ENCODE data around the gene TMPRSS9.
"Not testable (repeated sequence)": the region's sequence is repeated elsewhere in the genome, so short reads cannot be mapped to it uniquely, and the experiment has no call there.

The TMPRSS9 gene

DNA sequence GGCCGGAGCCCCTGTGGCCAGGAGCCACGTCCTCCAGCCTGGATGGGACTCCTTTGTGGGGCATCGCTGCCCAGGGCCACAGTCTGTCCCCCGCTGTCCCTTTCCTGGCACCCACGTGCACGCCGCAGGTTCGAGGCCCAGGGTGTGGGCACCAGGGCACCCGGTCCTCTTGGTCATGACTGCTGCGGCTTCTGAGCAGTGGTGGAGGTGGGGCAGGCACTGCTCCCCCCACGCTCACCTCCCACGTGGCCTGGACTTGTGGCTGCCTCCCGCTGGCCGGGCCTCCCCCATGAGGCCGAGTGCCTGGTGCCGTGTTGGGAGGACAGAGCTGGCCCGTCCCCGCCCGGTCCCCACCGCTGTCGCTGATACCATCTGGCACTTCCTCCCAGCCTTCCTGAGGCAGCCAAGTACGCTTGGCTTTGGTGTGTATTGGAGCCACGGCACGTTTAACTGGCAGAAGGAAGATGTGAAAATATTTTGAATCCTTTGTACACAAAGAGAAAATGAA is 18.8 kb upstream of the TMPRSS9 start:
- DNase-seq (ENCODE audit: low read depth in 3 of 3, low spot score in 1 of 3), result no peak

DNA sequence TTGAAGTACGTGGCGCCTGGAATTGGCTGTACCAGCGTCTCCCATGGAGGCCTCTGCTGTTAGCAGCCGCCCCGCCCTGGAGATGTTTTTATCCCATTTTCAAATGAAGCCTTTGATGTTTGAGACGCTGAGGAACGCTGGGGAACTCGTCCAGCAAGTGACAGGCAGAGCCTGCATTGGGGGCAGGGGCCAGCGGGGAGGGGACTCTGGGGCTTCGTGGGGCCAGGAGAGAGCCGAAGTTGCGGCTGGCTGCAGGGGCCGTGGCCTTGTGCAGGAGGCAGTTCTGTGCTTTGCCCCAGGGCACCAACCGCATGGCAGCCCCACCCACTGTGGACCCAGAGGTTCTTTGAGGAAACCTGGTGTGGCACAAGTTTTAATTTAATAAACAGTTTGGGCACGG is 18.1 kb upstream of the TMPRSS9 start:
- no peak for DNase-seq (ENCODE audit: low read depth in 3 of 3, low spot score in 1 of 3)

DNA sequence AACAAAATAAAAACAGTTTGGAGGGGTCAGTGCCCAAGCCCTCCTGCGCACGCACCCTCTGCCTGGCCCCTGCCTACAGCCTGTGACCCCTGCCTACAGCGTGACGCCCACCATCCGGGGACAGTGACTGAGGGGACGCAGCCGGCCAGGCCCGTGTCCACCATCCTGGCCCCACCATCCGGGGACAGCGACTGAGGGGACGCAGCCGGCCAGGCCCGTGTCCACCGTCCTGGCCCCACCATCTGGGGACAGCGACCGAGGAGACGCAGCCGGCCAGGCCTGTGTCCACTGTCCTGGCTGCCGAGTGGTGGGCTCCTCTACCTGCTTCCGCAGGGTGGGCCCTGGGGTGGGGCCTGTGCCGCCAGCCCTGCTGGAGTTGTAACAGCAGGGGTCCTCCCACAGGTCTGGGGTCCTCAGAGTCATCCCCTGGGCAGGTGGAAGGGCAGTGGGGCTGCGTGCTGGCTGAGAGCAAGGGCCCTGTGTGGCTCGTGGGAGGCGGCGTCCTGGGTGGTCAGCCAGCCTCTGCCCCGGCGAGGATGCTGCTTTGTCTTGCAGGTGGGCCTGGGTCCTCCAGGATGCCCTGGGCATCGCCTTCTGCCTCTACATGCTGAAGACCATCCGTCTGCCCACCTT is 17.3 kb upstream of the TMPRSS9 start:
- no peak for DNase-seq (ENCODE audit: low read depth in 3 of 3, low spot score in 1 of 3)

DNA sequence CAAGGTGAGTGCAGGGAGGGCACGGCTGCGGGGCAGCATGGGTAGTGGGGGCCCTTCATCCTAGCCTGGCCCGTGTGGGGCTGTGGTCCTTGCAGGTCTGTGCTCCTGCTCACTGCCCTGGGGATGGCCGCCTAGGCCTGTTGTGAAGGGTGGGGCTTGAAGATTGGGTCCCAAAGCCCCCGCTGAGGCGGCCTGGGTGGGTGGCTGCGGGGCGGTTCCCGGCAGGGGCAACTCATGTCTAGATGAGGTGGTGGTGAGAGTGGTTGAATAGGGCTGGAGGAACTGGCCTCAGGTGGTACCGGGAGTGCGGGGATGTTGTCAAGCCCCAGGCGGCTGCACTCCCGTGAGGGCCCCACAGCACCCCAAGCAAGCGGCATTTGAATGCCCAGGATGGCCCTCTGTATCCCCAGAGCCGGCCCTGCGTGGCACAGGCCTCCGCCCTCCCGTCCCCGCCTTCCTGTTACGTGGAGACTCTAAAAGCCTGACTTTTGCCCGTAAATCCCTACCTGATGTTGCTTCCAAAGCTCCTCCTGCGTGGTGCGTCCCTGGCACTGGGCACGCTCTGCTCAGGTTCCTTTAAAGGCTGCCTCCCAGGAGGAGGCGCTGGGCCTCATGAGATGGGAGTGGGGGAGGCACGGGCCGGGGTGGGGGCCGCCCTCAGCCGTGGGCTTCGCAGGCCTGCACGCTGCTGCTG is 16.6 kb upstream of the TMPRSS9 start:
- DNase-seq (ENCODE audit: low read depth in 3 of 3, low spot score in 1 of 3), result no peak

DNA sequence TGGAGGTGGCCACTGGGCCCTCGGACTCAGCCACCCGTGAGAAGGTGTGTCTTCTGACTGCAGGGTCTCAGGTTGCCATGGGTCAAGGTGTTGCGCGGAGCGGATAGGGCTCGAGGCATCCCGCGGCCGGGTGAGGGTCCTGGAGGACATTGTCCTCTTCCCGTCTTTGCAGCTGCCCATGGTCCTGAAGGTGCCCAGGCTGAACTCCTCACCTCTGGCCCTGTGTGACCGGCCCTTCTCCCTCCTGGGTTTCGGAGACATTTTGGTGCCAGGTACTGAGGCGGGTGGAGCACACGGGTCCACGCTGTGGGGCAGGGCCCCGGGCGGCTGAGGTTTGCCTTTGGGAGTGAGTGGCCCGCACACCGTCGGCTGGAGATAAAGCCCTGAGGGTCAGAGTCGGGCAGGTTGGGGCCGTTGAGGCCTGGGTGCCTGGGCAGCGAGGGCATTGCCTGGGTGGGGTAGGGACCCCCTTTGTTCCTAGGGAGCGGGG is 15.6 kb upstream of the TMPRSS9 start:
- no peak for DNase-seq (ENCODE audit: low read depth in 3 of 3, low spot score in 1 of 3)

DNA sequence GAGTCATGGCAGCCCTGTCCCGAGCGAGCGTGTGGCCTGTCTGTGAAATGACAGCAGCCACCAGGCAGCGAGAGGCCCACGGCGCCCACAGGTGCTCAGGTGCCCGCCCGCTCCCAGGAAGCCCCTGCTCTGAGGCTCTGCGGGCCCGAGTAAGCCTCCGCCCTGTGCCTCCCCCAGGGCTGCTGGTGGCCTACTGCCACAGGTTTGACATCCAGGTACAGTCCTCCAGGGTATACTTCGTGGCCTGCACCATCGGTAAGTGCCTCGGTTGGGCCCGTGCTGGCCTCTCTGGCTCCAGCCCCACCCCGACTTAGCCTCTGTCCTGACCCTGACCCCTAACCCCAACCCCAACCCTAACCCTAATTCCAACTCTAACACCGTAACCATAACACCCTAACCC is 15.0 kb upstream of the TMPRSS9 start:
- no peak for DNase-seq (ENCODE audit: low read depth in 3 of 3, low spot score in 1 of 3)

DNA sequence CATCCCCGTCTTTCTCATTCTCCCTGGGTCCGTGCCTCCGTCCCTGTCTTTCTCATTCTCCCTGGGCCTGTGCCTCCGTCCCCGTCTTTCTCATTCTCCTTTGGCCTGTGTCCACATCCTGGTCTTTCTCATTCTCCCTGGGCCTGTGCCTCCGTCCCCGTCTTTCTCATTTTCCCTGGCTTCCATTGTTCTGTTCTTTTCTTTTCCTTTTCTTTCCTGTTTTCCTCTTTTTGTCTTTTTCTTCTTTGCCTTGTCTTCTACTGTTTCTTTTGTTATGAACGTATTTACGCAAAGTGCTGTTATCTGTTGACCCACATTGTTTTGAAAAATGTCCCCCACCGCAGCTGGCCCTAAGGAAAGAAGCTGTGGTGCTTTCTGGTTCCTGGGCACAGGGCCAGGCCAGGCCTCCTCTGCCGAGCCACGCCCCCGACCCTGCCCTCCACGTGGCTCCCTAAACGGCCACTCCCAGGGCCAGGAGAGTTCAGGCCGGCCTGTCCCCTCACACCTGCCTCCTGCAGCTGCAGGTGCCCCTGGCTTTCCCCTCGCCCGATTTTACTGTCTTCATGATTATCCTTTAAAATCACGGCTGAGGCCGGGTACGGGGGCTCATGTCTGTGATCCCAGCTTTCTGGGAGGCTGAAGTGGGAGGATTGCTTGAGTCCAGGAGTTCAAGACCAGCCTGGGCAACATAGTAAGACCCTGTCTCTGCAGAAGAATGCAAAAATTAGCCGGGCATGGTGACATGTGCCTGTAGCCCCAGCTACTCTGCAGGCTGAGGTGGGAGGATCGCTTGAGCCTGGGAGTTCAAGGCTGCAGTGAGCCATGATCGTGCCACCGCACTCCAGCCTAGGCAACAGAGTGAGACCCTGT is 14.0 kb upstream of the TMPRSS9 start:
- no peak for DNase-seq (ENCODE audit: low read depth in 3 of 3, low spot score in 1 of 3)

DNA sequence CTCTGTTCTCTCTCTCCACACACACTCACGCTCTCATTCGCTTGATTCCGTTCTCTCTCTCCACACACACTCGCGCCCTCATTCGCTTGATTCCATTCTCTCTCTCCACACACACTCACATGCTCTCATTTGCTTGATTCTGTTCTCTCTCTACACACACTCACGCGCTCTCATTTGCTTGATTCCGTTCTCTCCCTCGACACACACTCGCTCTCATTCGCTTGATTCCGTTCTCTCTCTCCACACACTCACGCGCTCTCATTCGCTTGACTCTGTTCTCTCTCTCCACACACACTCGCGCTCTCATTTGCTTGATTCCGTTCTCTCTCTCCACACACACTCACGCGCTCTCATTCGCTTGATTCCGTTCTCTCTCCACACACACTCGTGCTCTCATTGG is 10.2 kb upstream of the TMPRSS9 start:
- DNase-seq (ENCODE audit: low read depth in 3 of 3, low spot score in 1 of 3), result not testable (repeated sequence)

DNA sequence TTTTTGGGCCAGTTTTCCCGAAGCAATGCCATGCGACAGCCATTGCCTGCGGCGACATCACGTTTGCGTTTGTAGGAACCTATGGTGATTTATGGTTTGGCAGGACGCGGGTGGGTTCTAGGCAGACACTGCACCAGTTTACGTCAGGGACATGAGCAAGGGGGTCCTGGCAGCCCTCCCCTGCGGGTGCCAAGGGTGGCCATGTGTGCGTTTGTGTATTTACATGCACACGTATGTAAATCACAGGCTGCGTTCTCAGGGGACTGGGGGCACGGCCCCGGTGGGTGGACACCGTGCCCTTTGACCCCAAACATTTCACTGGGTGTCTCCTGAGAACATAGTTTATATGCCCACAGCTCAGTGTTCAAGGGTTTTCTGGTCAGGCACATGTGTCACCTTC is 9.4 kb upstream of the TMPRSS9 start:
- no peak for DNase-seq (ENCODE audit: low read depth in 3 of 3, low spot score in 1 of 3)

DNA sequence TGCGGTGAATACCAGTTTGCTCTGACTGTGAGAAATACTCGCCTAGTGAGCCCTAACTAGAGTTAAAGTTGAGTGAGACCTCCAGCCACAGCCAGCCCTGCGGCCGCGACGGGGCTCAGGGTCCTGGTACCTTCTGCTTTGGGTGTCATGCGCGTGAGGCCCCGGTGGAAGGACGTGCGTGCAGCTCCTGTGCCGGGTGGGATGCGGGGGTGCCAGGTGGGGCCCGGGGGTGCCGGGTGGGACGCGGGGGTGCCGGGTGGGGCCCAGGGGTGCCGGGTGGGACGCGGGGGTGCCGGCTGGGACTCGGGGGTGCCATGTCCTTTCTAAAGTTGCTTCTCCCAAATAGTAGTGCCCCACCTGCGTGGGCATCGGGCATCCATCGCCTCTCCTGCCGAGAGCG is 8.5 kb upstream of the TMPRSS9 start:
- no peak for DNase-seq (ENCODE audit: low read depth in 3 of 3, low spot score in 1 of 3)

DNA sequence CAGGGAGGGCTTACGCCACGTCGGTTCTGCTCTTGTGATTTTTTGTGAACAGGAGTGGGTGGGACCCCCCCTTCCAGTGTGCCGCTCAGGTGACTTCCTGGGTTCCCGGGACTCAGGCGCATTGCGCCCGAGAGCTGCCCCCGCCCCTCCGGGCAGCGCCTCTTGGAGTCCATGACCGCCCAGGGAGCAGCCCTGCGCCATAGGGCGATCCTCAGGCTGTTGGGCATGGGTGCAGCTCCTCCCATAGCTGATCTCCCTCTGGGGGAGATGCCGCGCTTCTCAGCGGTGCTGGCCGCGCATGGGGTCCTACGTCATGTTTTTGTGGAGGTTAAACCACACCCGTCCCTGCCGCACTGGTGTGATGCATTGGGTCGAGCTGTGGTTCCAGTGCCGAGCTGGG is 7.9 kb upstream of the TMPRSS9 start:
- no peak for DNase-seq (ENCODE audit: low read depth in 3 of 3, low spot score in 1 of 3)

DNA sequence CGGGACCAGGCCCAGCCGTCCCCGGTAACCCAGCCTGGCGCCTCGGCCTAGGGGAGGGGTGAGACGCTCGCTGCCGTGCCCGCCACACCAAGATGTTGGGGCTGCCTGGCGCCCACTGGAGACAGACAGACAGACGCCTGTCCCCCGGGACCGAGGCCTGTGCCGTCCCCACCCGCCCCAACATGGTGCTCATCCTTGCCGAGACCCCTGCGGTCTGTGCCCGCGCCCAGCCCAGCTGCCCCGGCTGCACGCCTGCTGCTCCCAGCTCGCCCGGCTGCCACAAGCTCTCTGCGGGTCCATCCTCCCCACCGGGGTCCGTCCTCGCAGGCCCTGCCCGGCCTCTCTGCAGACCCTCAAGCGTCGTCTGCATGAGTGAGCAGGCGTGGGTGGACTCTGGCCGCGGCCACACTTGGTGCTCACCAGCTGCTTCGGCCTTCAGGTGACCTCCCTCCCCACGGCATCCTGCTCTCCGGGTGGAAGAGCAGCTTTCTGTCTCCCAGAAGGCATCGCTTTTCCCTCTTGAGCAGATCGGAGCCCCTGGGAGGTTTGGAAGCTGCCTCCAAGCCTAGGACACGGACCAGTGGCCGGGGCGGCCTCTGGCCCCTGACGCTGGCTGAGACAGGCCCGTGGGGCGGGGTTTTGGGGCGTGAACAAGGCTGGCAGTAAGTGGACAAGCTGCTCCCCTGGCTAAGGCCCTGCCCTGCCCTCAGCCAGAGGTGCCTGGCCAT is 6.7 kb upstream of the TMPRSS9 start:
- DNase-seq (ENCODE audit: low read depth in 3 of 3, low spot score in 1 of 3), result no peak

DNA sequence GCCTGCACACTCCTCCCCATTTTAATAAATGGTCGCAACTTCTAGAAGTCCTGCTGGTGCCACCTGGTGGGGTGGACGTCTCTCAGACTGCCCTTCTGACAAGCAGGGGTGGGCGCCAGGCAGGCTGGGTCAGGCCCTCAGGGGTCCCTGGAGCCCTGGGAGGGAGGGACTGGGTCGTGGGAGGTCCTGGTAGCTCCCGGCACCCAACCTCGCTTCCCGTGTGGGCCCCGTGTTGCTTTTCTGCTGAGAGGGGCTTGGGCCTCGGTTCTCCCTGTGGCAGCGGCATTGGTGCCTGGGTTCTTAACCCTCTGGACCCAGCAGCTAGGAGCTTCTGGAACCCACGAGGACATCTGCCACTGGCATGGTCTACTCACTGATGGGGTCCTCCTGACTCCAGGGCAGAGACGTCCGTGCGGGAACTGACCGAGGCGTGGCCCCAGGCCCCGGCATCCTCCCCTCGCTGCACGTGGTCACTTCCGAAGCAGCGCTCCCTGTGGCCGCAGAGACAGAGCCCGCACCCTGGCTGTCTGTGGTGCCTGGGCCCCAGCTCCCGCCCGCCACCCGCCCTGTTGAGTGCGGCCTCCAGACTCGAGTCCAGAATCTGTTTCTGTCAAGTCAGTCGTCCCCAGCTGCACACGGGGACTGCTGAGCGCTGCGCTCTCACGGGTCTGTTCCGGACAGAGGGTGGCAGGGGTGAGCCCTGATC is 6.0 kb upstream of the TMPRSS9 start:
- DNase-seq (ENCODE audit: low read depth in 3 of 3, low spot score in 1 of 3), result no peak

DNA sequence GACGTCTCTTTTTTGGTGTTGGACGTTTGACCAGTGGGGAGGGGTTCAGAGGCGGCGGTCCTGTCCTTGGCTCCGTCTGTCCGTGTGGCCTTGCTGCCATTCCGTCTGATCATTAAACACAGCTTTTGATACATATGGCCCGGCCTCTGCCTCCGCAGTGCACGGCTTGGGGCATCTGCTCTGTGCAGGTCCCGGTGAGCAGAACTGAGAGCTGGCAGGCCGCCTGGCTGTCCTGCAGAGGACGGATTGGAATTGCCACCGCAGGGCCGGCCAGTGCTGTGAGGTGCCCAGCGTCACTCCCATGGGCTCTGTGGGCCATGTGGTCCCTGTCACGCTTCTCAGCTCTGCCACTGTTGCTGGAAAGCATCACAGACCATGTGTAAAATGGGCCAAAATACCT is 5.4 kb upstream of the TMPRSS9 start:
- DNase-seq (ENCODE audit: low read depth in 3 of 3, low spot score in 1 of 3), result no peak

DNA sequence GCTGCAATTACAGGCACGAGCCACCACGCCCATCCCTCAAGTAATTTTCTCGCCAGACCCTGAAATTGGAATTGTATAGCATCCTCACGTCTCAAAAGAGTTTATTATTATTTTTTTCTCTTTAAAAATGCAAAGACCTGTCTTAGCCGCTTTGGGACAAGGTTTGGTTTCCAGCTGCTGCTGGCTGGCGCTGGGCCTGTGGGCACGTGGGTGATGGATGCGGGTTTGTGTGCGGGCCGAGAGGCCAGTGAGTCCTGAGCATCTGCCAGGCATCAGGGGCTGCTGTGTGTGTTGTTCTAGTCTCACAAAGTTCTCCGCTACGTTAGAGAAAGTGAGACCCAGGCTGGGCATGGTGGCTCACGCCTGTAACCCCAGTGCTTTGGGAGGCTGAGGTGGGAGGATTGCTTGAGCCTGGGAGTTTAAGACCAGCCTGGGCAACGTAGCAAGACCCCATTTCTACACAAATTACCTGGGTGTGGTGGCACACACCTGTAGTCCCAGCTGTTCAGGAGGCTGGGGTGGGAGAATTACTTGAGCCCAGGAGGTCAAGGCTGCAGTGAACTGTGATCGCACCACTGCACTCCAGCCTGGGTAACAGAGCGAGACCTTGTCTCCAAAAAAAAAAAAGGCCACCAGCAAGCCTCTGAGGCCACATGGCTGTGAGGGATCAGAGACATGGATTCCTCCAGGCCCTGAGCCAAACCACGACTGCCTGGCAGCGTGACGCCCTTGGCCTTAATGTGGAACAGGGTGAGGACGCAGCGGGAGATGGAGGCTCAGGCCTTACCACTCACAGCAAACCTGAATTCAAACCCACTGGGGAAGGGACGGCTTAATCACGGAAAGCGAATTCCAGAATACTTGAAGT is 4.7 kb upstream of the TMPRSS9 start:
- DNase-seq (ENCODE audit: low read depth in 3 of 3, low spot score in 1 of 3), result no peak

DNA sequence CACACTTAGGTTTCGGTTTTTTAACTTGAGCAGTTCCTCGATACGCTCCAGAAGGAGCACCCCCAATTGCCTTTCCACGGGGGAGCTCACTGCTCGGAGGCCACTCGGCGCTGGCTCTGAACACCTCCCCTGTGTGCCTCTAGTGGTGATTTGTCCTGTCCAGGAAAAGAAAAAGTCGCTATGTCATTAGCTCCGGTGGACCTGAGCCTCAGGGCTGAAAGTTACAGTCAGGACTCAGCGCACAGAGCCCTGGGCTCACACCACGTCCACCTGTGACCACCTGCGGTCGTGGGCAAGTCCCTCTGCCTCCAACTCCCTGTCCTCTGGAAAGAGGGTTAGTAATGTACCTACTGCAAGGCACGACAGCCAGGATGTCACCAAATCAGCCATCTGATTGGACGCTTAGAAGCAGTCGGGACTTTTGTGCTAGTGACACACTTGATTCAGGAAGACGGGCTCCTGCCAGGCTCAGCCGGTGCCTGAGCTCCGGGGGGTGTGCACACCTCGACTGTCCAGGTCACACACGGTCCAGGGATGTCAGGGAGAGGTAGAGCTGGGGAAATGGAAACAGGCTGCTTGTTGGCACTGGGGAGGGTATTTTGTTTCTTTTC is 3.9 kb upstream of the TMPRSS9 start:
- DNase-seq (ENCODE audit: low read depth in 3 of 3, low spot score in 1 of 3), result no peak

DNA sequence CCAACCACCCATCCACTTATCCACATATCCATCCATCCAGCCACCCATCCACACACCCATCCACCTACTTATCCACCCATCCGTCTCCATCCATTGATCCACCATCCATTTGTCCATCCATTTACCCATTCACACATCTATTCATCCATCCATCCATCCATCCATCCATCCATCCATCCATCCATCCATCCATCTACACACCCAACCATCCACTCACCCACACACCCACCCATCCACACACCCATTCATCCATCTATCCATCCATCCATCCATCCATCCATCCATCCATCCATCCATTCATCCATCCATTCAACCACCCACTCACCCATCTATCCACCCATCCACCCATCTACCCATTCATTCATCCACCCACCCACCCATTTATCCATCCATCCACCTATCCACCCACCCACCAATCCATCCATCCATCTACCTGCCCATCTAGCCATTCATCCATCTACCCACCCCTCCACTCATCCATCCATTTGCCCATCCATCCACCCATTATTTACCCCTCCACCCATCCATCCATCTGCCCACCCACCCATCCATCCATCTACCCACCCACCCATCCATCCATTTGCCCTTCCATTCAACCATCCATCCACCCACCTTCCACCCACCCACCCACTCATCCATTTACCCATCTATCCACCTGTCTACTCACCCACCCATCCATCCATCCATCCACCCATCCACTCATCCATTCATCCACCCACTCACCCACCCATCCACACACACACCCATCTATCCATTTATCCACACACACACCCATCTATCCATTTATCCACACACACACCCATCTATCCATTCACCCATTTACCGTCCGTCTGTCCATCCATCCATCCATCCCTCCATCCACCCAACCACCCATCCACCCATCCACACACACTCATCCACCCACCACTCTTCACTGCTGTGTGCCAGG is 2.5 kb upstream of the TMPRSS9 start:
- DNase-seq (ENCODE audit: low read depth in 3 of 3, low spot score in 1 of 3), result no peak

DNA sequence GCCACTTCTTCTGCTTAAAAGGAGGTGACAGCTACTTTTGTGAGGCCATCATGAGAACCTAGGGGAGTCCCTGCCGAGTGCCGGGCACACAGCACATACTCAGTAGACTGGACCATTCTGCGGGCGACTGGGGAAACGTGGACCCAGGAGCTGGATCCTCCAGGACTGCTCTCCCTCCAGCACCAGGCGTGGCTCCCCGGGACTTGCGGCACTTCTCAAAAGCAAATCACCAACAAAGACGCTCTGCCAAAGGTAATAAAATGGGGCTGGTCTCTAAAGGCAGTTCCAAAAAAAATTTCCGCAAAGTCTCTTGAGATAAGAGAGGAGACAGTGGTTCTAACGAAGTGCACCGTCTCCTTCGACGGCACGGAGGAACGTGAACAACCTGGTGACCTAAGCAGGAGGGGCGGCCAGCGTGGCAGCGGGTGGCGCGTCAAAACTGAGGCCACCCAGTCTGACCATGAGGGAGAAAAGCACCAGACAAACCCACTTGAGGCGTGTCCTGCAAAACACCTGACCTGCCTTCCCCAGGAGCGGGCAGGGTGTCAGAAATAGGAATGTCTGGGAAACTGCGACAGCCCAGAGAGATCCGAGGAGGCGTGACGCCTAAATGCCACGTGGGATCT is 1.4 kb upstream of the TMPRSS9 start:
- DNase-seq (ENCODE audit: low read depth in 3 of 3, low spot score in 1 of 3), result no peak
